HL-60/S4 treated with retinoic acid at 250 ng/mL for 4 days and 3 days (cell line): ENCODE data around the gene CT45A10.
"Not testable (repeated sequence)": the region's sequence is repeated elsewhere in the genome, so short reads cannot be mapped to it uniquely, and the experiment has no call there.

Experiments
- in situ Hi-C: fragments of 300-500 bp; cut with MboI; formaldehyde crosslinking; loops from 2 replicates; pipeline ENCODE4 v1.7.0; 2022; ENCODE audit warnings: low sequenced_read_pairs

The CT45A10 gene

DNA sequence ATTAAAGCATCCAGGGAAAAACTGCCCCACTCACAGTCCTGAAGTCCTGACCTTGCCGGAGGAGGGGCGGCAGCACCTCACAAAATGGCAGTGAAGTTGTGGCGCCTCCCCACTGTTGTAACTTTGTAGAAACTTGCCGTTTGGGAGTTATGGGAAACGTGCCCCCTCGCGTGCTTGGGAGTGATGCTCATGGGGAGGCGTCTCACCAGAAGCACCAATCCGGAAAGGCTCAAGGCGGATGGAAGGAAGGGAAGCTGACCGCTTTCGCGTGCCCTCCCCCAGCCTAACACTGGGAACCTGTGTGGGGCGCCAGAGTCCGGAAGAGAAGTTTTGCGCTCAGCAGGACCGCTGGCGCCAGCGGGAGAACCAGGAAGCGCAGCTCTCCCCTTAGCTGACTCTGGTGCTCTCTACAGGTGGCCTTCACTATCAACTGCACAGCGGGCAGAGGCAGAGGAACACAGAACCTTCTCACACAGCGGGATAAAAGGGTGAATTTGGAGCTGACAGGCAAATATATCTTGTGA lies at the start of gene CT45A10, which contains the start of gene SAGE1:
CT45A10 (minus strand) TSS at position 151 of the 524 bp plus-strand sequence. CDS start 8,100 bp downstream, outside the sequence.
SAGE1 (plus strand) TSS at position 423 of the 524 bp plus-strand sequence. CDS start 2,527 bp downstream, outside the sequence.
- in situ Hi-C loops = no loop called here

GRCh38 chrX:135931644-135932487 lies 38.6 kb upstream of the CT45A10 start:
- in situ Hi-C loops = no loop called here

DNA sequence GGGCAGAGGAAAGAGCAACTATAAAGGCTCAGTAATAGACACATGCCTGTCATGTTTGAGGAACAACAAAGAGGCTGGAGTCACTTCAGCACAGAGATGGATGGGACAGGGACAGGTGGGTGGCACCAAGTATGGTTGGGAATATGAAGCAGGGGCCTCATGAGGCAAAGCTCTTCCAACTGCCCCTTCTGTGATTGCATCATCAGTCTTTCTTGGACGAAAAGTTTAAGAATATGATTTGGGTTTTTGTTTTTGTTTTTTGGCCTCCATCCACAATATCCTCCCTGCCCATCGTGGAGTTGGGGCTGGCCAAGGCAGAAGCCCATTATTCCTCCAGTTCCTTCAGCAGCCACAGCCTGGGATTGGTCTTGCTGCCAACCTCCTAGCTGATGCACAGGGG lies 34.7 kb upstream of the CT45A10 start:
- in situ Hi-C loops = no loop called here

GRCh38 chrX:135923353-135923752 lies 30.1 kb upstream of the CT45A10 start:
- in situ Hi-C loops = no loop called here

- in situ Hi-C loops = not testable (repeated sequence)
Observed at GRCh38 chrX:135920516-135920915, 27.3 kb upstream of the CT45A10 start.

GRCh38 chrX:135914404-135914803 lies 21.2 kb upstream of the CT45A10 start:
- in situ Hi-C loops = no loop called here

GRCh38 chrX:135910251-135910650 lies 17.0 kb upstream of the CT45A10 start:
- in situ Hi-C loops = no loop called here

- in situ Hi-C loops = no loop called here
Observed at GRCh38 chrX:135892781-135893180, 463 bp downstream of the CT45A10 start.

DNA sequence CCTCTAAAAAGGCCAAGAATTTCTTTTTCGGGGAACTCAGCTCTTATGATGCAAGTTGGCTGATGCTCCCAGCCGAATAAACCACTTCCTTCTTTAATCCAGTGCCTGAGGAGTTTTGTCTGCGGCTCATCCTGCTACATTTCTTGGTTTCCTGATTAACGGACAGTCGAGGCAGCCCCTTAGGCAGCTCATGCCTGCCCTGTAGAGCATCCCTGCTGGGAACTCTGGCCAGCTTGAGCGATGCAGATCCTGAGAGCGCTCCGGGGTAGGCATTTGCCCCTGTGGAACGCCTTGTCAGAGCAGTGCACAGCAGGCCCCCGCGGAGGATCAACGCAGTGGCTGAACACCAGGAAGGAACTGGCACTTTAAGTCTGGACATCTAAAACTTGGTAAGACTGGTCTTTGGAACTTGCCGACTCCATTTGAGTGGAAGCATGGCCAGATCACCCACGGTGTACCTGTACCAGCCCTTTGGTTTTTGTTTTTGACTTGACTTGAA lies 3.1 kb downstream of the CT45A10 start:
- in situ Hi-C loops = no loop called here

- in situ Hi-C loops = not testable (repeated sequence)
Observed at GRCh38 chrX:135888976-135889375, 4.3 kb downstream of the CT45A10 start.

DNA sequence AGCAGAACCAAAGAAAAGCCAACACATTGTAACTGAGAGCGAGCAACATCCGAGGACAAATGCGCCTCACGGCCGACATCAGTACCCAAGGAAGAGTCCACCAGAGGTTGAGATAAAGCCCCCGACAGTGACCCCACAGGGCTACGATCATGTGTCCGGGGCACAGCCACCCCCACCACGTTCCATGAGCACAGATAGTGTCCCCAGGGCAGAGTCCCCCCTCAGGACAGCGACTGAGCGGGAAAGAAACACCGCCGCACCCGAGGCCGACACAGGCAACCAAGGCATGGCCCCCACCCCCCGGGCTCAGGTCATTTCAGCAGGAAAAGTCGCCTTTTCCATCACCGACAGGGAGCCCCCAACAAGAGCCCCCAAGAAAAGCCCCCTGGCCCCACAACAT lies 5.0 kb downstream of the CT45A10 start:
- in situ Hi-C loops = not testable (repeated sequence)

GRCh38 chrX:135882741-135883140 lies 10.5 kb downstream of the CT45A10 start:
- in situ Hi-C loops = not testable (repeated sequence)

DNA sequence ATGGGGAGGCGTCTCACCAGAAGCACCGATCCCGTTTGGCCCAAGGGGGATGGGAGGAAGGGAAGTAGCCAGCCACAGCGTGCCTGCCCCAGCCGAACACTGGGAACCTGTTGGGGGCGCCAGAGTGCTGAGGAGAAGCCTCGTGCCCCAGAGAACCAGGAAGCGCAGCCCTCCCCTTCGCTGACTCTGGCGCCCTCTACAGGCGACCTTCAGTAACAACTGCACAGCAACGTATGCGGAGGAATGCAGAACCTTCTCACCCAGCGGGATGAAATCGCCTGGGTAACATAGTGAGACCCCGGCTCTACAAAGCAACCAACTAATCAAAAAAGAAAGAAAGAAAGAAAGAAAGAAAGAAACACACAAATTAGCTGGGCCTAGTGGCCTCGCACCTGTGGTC lies 21.5 kb downstream of the CT45A10 start, which contains the start of gene CT45A9:
CT45A9 (minus strand) TSS at position 101 of the 400 bp plus-strand sequence. CDS start 3,751 bp downstream, outside the sequence.
- in situ Hi-C loops = not testable (repeated sequence)

DNA sequence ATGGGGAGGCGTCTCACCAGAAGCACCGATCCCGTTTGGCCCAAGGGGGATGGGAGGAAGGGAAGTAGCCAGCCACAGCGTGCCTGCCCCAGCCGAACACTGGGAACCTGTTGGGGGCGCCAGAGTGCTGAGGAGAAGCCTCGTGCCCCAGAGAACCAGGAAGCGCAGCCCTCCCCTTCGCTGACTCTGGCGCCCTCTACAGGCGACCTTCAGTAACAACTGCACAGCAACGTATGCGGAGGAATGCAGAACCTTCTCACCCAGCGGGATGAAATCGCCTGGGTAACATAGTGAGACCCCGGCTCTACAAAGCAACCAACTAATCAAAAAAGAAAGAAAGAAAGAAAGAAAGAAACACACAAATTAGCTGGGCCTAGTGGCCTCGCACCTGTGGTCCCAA lies 38.8 kb downstream of the CT45A10 start, which contains the start of gene CT45A8:
CT45A8 (minus strand) TSS at position 101 of the 400 bp plus-strand sequence. CDS start 3,755 bp downstream, outside the sequence.
- in situ Hi-C loops = not testable (repeated sequence)

GRCh38 chrX:135837180-135837579 lies 56.1 kb downstream of the CT45A10 start, which contains the start of gene CT45A7:
Gene CT45A7, minus strand, starts transcription at chrX:135837280. Its CDS starts 3,747 bp downstream, at chrX:135833533.
- in situ Hi-C loops = not testable (repeated sequence)
